PC-3 (cell line): ENCODE data around the gene CDC42EP2.

ENCODE experiments used
- CTCF ChIP-seq: fragments of 300-600 bp; sonication (generic); conservative IDR thresholded peaks from 2 replicates; pipeline ENCODE4 v1.5.1; 2017; ENCODE audit warnings: antibody characterized with exemption, low read depth, mild to moderate bottlenecking, low read length
- EZH2 ChIP-seq: fragments of 300-600 bp; sonication (generic); IDR thresholded peaks from one replicate; pipeline ENCODE4 v1.6.1; 2017; ENCODE audit warnings: antibody characterized with exemption, mild to moderate bottlenecking, low read length; ENCODE audit not compliant: unreplicated experiment

DNA sequence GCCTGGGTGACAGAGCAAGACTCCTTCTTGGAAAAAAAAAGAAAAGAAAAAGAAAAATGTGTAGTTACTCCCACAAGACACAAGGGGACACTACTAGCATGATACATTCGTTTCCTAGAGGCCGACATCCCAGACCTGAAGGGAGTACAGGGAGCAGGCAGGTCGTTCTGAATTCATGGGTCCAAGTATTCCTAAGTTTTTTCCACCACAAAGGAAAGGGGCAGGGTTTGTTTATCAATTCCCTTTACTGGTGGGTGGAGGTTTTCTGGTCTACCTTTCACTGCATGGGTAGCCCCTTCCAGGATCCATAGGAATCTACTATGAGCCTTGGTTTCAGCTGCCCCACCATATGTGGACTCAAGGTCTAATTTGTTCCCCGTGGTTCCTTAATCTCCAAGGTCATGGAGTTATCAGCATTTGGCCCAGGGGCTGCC, 51.7 kb downstream of the CDC42EP2 start:
- TF ChIP-seq CTCF = peak; percentile 75
- TF ChIP-seq EZH2 = no peak
